Adrenal gland (tissue), 12 donors: ENCODE results near the gene CCNY. TPM values are rescaled to one million over a fixed set of nuclear protein-coding genes. Genes with fewer than 3 reads are reported as not detected.

Experiments
- DNase-seq, 7 donors: peaks; one replicate each; pipeline ENCODE4 v3.0.0-alpha.2; 2019 to 2020
- H3K27ac ChIP-seq, 5 donors: fragments of 200-600 bp; sonication (generic) in 4 of 5; 1 replicate in 3 of 5; 2 replicates in 2 of 5; pipeline versions ENCODE4 v1.5.1 to v1.8.0; 2016 to 2020; ENCODE audit warnings: mild to moderate bottlenecking in 1 of 5
- H3K27me3 ChIP-seq: fragments of 200-600 bp; 2 replicates; pipeline ENCODE4 v1.8.0; 2021
- H3K36me3 ChIP-seq, 2 donors: fragments of 200-600 bp; replicated peaks in 1 of 2; 1 replicate in 1 of 2; 2 replicates in 1 of 2; pipeline versions ENCODE4 v1.5.1 to v1.8.0; 2018 to 2022
- H3K4me1 ChIP-seq, 2 donors: fragments of 200-600 bp; replicated peaks in 1 of 2; 1 replicate in 1 of 2; 2 replicates in 1 of 2; pipeline versions ENCODE4 v1.5.1 to v1.8.0; 2018 to 2021
- H3K4me3 ChIP-seq, 4 donors: fragments of 200-600 bp; sonication (generic) in 3 of 4; one replicate each; pipeline ENCODE4 v1.5.1; 2016 to 2018
- H3K9me3 ChIP-seq, 3 donors: fragments of 200-600 bp; sonication (generic) in 1 of 3; replicated peaks in 1 of 3; 1 replicate in 2 of 3; 2 replicates in 1 of 3; pipeline versions ENCODE4 v1.5.1 to v1.8.0; 2016 to 2021
- POLR2A ChIP-seq, 2 donors: fragments of 450-650 bp; IDR thresholded peaks; one replicate each; pipeline ENCODE4 v1.6.1; 2017; ENCODE audit warnings: antibody characterized with exemption in 2 of 2, mild to moderate bottlenecking in 2 of 2, moderate library complexity in 1 of 2
- WGBS, 4 donors: extraction: QIAGEN DNeasy Blood & Tissue Kit in 2 of 4; methylation state at CpG; one replicate each; pipeline versions ENCODE4 v1.1.5 to v1.1.7; 2013 to 2017; 5-methylcytosine and 5-hydroxymethylcytosine counted together
- intact Hi-C, 2 donors: fragments of 100-400 bp; cut with DNase I; formaldehyde crosslinking; loops; one replicate each; pipeline versions ENCODE4 v1.14.1 to v1.15.0; 2022 to 2023
- polyA plus RNA-seq, 3 donors: library from polyadenylated mRNA; stranded (reverse); fragments of 200-250 nt in 2 of 3; fragments of 350-450 nt in 1 of 3; fragmentation: Illumina TruSeq in 1 of 3; extraction: RNeasy Lipid Tissue Mini Kit (QIAGEN cat#74804) in 1 of 3; gene quantifications; one replicate each; pipeline ENCODE4 v1.2.3, GENCODE V29; 2013 to 2014
- total RNA-seq, 9 donors: library from RNA; depleted of rRNA in 4 of 9; stranded (reverse); fragments of >200 nt in 4 of 9; fragments of 120-200 nt in 1 of 9; fragmentation: NEBNext Ultra II Directional in 1 of 9; extraction: Animal tissue kit (Norgen Biotek cat#: 25700) in 1 of 9; gene quantifications; one replicate each; pipeline versions ENCODE4 v1.1.0 to v1.2.4, GENCODE V29; 2013 to 2023
- TF ChIP-seq, protein P1 (sequence below), 6 experiments: fragments of 450-650 bp in 4 of 6; fragments of 200-600 bp in 2 of 6; sonication (generic) in 1 of 6; IDR thresholded peaks; 1 replicate in 5 of 6; 2 replicates in 1 of 6; pipeline versions ENCODE4 v1.5.1 to v1.8.0; 2016 to 2021; ENCODE audit warnings: antibody characterized with exemption in 6 of 6, mild to moderate bottlenecking in 2 of 6, moderate library complexity in 1 of 6
- donor health status: healthy with polysubstance abuse.
- donor health status: Bipolar disorder and iron deficiency.
- donor health status: DM: yes; HTN: yes; CAD: no.
- donor health status: DM: no; HTN: no; CAD: no.
- donor health status: DM: no; HTN: no; CAD: no.
- donor health status: DM: yes; HTN: yes; CAD: no.

Gene CCNY
- total and polyA plus RNA-seq, 12 donors, result 18.3 to 87.0 (median 45.2) TPM

DNA sequence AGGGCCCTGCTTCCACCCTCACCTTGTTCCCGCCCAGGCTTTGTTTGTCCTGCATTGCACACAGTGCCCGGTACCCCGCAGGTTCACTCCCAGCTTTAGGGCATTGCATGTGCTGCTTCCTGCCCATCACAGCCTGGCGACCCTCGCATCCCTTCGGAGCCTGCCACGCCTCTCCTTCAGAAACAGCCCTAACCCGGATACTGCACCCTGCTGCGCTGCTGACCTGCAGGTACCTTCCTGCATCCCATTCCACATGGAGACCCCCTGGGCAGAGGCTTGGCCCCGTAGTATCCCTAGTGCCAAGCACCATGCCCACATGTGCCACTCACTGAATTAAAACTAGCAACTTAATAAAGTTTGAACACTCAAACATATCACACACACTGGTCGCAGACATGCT is 249.0 kb downstream of the CCNY start:
- Histone ChIP-seq H3K36me3 (no peaks in the 10 kb centered on the region), H3K27ac (no peak overlapping the region), H3K4me1 (no peaks in the 10 kb centered on the region), H3K27me3 (no peaks in the 10 kb centered on the region), H3K4me3 (no peak overlapping the region), H3K9me3 (no peaks in the 10 kb centered on the region)
- 92 to 95% (median 93%) methylated on average over 11 of the region's 11 CpGs for WGBS, 4 donors
- intact Hi-C loops, result no loop called here
- DNase-seq, result no peak
- TF ChIP-seq, protein P1, sequence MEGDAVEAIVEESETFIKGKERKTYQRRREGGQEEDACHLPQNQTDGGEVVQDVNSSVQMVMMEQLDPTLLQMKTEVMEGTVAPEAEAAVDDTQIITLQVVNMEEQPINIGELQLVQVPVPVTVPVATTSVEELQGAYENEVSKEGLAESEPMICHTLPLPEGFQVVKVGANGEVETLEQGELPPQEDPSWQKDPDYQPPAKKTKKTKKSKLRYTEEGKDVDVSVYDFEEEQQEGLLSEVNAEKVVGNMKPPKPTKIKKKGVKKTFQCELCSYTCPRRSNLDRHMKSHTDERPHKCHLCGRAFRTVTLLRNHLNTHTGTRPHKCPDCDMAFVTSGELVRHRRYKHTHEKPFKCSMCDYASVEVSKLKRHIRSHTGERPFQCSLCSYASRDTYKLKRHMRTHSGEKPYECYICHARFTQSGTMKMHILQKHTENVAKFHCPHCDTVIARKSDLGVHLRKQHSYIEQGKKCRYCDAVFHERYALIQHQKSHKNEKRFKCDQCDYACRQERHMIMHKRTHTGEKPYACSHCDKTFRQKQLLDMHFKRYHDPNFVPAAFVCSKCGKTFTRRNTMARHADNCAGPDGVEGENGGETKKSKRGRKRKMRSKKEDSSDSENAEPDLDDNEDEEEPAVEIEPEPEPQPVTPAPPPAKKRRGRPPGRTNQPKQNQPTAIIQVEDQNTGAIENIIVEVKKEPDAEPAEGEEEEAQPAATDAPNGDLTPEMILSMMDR (IDR thresholded peaks at IDR 0.05), result no peak
- no peak for TF ChIP-seq POLR2A (IDR thresholded peaks at IDR 0.05)

GRCh38 chr10:35585903-35586535 is 249.7 kb downstream of the CCNY start:
- intact Hi-C loops, result no loop called here
- Histone ChIP-seq H3K9me3 (no peaks in the 10 kb centered on the region), H3K36me3 (no peaks in the 10 kb centered on the region), H3K27me3 (no peaks in the 10 kb centered on the region), H3K4me1 (no peaks in the 10 kb centered on the region), H3K4me3 (no peak overlapping the region), H3K27ac (no peak overlapping the region)
- DNase-seq, result no peak
- WGBS, 4 donors, result 49 to 66% (median 62%) methylated on average over 6 to 8 of the region's 8 CpGs
- no peak for TF ChIP-seq POLR2A (IDR thresholded peaks at IDR 0.05)

DNA sequence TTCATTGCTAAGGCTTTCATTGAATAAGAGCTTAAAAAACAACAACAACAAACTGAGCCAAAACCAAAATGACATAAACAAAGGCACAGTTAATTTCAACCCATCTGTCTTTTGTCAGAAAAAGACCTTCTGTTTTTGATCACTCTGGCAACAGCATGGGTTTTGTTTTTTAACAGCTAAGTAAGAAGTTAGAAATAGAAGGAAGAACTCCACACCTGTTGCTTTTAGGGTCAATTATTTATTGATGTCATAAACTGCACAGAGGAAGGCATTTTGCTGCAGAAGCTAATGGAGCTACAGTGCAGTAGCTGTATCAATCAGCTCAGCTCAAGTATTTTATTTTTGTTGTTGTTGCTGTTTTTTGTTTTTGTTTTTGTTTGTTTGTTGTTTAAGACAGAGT is 252.5 kb downstream of the CCNY start:
- no peaks in the 10 kb centered on the region for H3K4me1 ChIP-seq

GRCh38 chr10:35592441-35592840 is 256.1 kb downstream of the CCNY start:
- 85 to 91% (median 88%) methylated on average over 4 of the region's 4 CpGs for WGBS, 4 donors
- Histone ChIP-seq H3K4me3 (no peak overlapping the region), H3K9me3 (no peaks in the 10 kb centered on the region), H3K36me3 (no peaks in the 10 kb centered on the region), H3K27ac (no peak overlapping the region), H3K27me3 (no peaks in the 10 kb centered on the region), H3K4me1 (no peaks in the 10 kb centered on the region)
- intact Hi-C loops, result no loop called here
- TF ChIP-seq, protein P1 (IDR thresholded peaks at IDR 0.05), result no peak
- TF ChIP-seq POLR2A (IDR thresholded peaks at IDR 0.05), result no peak
- DNase-seq, result no peak

More for the DNA sequence above, 252.5 kb downstream of the CCNY start:
- intact Hi-C loops, result no loop called here
- TF ChIP-seq, protein P1 (IDR thresholded peaks at IDR 0.05), result no peak
- no peak for TF ChIP-seq POLR2A (IDR thresholded peaks at IDR 0.05)
- no peaks in the 10 kb centered on the region for H3K27me3 ChIP-seq
- no peaks in the 10 kb centered on the region for H3K9me3 ChIP-seq
- H3K27ac ChIP-seq, result no peak overlapping the region
- H3K4me3 ChIP-seq, result no peak overlapping the region
- H3K36me3 ChIP-seq, result no peaks in the 10 kb centered on the region
- no peak for DNase-seq
